Right lobe of liver (tissue), 4 donors: ENCODE measurements around the gene ATP6V1C2.

ENCODE experiments used
- CTCF ChIP-seq, 4 donors: fragments of 200-600 bp in 3 of 4; fragments of 450-650 bp in 1 of 4; IDR thresholded peaks; one replicate each; pipeline versions ENCODE4 v1.5.1 to v1.8.0; 2016 to 2022; ENCODE audit warnings: antibody characterized with exemption in 4 of 4, mild to moderate bottlenecking in 2 of 4
- POLR2A ChIP-seq: fragments of 450-650 bp; IDR thresholded peaks from one replicate; pipeline ENCODE4 v1.6.1; 2017; ENCODE audit warnings: antibody characterized with exemption, mild to moderate bottlenecking
- donor health status: DM: no; HTN: no; CAD: no.
- donor health status: DM: no; HTN: no; CAD: no.
- donor health status: DM: no; HTN: yes; CAD: no.

DNA sequence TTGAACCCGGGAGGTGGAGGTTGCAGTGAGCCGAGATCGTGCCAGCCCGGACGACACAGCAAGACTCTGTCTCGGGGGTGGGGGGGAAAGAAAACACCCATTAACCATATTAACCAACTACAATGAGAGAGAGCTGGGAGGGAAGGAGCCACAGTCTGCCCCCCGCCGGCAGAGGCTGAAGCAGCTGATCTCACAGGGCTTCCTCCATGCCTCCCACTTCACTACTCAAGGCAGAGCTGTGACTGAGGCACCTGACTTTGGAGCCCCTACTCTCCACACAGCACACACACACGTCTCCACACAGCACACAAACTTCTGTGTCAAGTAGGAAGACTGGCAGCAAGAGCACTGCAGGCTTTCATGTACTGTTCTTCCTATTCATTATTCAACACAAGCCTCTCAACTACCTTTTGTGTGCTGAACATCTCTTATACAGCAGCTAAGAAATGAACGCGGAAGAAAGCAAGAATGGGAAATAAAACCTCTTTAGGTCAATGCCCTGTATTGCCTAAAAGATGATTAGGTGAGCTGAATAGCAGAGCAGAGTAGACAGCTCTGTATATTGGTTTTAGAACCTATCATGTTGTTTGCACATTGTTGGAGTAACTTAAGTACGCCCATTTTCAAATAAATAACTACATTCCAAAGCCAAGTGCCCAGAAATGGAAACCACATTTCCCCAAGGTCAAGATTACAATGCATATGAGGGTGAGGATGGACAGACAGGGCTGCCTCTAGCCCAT is 65.0 kb downstream of the ATP6V1C2 start:
- TF ChIP-seq CTCF (IDR thresholded peaks at IDR 0.05) (no peak), POLR2A (no peak)
